IMR-90 (cell line): ENCODE data around the gene C1R. TPM values are rescaled to one million over a fixed set of nuclear protein-coding genes. Genes with fewer than 3 reads are reported as not detected.

ENCODE experiments used
- ATAC-seq: fragments of 200-7000 bp; cut with Tn5 transposase; 2 replicates; pipeline ENCODE4 v1.9.1; 2020; ENCODE audit warnings: low read depth, mild to moderate bottlenecking, moderate library complexity
- BruUV-seq: library from RNA; stranded (reverse); fragments of 400-500 nt; replicated peaks from 2 replicates; lab custom pipeline; 2021; lab: Mats Ljungman, UMichigan
- CTCF ChIA-PET: fragments of 300-600 bp; formaldehyde crosslinking; extraction: SDS; loops from one replicate; lab custom pipeline; 2021; ENCODE audit warnings: antibody characterized with exemption; lab: Yijun Ruan, JAX
- POLR2A ChIA-PET: fragments of 300-600 bp; sonication (Branson Sonifier 250); formaldehyde crosslinking; loops from one replicate; lab custom pipeline; 2022; ENCODE audit warnings: antibody characterized with exemption; ENCODE audit not compliant: unreplicated experiment; lab: Charles Lee
- DNase-seq: peaks from one replicate; pipeline ENCODE4 v3.0.0; 2013
- H2AFZ ChIP-seq: replicated peaks from 2 replicates; pipeline ENCODE3; 2013; ENCODE audit warnings: low read length, mild to moderate bottlenecking; ENCODE audit not compliant: poor library complexity
- H2AK5ac ChIP-seq: 2 replicates; pipeline ENCODE4 v1.6.1; 2013; ENCODE audit warnings: low read depth, low read length, inconsistent platforms
- H2AK9ac ChIP-seq: replicated peaks from 2 replicates; pipeline ENCODE3; 2013; ENCODE audit warnings: mild to moderate bottlenecking, low read depth, low read length, moderate library complexity; ENCODE audit not compliant: poor library complexity
- H2BK120ac ChIP-seq: 2 replicates; pipeline ENCODE4 v1.6.1; 2013; ENCODE audit warnings: low read depth, low read length, inconsistent platforms
- H2BK15ac ChIP-seq: 3 replicates; pipeline ENCODE4 v1.6.1; 2013; ENCODE audit warnings: low read depth, low read length, inconsistent platforms
- H2BK20ac ChIP-seq: 2 replicates; pipeline ENCODE4 v1.6.1; 2013; ENCODE audit warnings: low read depth, mild to moderate bottlenecking, inconsistent platforms, low read length, moderate library complexity
- H2BK5ac ChIP-seq: 2 replicates; pipeline ENCODE4 v1.6.1; 2013; ENCODE audit warnings: mild to moderate bottlenecking, low read depth, low read length, inconsistent platforms; ENCODE audit not compliant: poor library complexity, severe bottlenecking
- H3K14ac ChIP-seq: replicated peaks from 2 replicates; pipeline ENCODE4 v1.6.1; 2013; ENCODE audit warnings: low read depth, low read length, inconsistent platforms
- H3K18ac ChIP-seq: 2 replicates; pipeline ENCODE4 v1.6.1; 2013; ENCODE audit warnings: low read depth, low read length, control low read depth
- H3K23ac ChIP-seq: 2 replicates; pipeline ENCODE4 v1.6.1; 2013; ENCODE audit warnings: low read depth, low read length, inconsistent platforms
- H3K27ac ChIP-seq: 2 replicates; pipeline ENCODE4 v1.5.1; 2013; ENCODE audit warnings: mild to moderate bottlenecking, control low read depth, low read length; ENCODE audit not compliant: insufficient read depth
- H3K27me3 ChIP-seq: 2 replicates; pipeline ENCODE4 v1.6.1; 2013; ENCODE audit warnings: low read length; ENCODE audit not compliant: control insufficient read depth, insufficient read depth
- H3K36me3 ChIP-seq: 2 replicates; pipeline ENCODE4 v1.6.1; 2013; ENCODE audit warnings: low read length, mixed read lengths; ENCODE audit not compliant: control insufficient read depth, insufficient read depth
- H3K4ac ChIP-seq: 2 replicates; pipeline ENCODE4 v1.6.1; 2013; ENCODE audit warnings: low read depth, low read length, inconsistent platforms
- H3K4me1 ChIP-seq: 2 replicates; pipeline ENCODE4 v1.6.1; 2013; ENCODE audit warnings: low read length, mixed read lengths; ENCODE audit not compliant: control insufficient read depth, insufficient read depth
- H3K4me2 ChIP-seq: 2 replicates; pipeline ENCODE4 v1.6.1; 2013; ENCODE audit warnings: low read depth, mild to moderate bottlenecking, control low read depth, low read length, moderate library complexity
- H3K4me3 ChIP-seq: 2 replicates; pipeline ENCODE4 v1.5.1; 2013; ENCODE audit warnings: low read depth, mild to moderate bottlenecking, control low read depth, low read length, moderate library complexity; ENCODE audit not compliant: insufficient read depth
- H3K56ac ChIP-seq: 2 replicates; pipeline ENCODE4 v1.6.1; 2013; ENCODE audit warnings: low read length, inconsistent platforms; ENCODE audit not compliant: insufficient read depth; ENCODE audit errors: extremely low read depth
- H3K79me1 ChIP-seq, 2 experiments: 2 replicates each; pipeline ENCODE4 v1.6.1; 2013; ENCODE audit warnings: low read length in 2 of 2, inconsistent platforms in 1 of 2, low read depth in 1 of 2
- H3K9ac ChIP-seq: 2 replicates; pipeline ENCODE4 v1.6.1; 2013; ENCODE audit warnings: low read depth, low read length, control low read depth
- H3K9me1 ChIP-seq: 2 replicates; pipeline ENCODE4 v1.6.1; 2013; ENCODE audit warnings: low read length, inconsistent platforms; ENCODE audit not compliant: insufficient read depth
- H3K9me3 ChIP-seq: 2 replicates; pipeline ENCODE4 v1.6.1; 2013; ENCODE audit warnings: low read length; ENCODE audit not compliant: control insufficient read depth, insufficient read depth
- H4K20me1 ChIP-seq: 2 replicates; pipeline ENCODE4 v1.6.1; 2013; ENCODE audit warnings: low read length, inconsistent platforms; ENCODE audit not compliant: insufficient read depth
- H4K5ac ChIP-seq: 2 replicates; pipeline ENCODE4 v1.6.1; 2013; ENCODE audit warnings: mild to moderate bottlenecking, low read depth, low read length, control low read depth
- H4K8ac ChIP-seq, 2 experiments: 2 replicates each; pipeline ENCODE4 v1.6.1; 2013; ENCODE audit warnings: low read depth in 2 of 2, low read length in 2 of 2, control low read depth in 1 of 2, inconsistent platforms in 1 of 2
- H4K91ac ChIP-seq: 2 replicates; pipeline ENCODE4 v1.6.1; 2013; ENCODE audit warnings: low read depth, low read length, inconsistent platforms; ENCODE audit not compliant: insufficient read depth
- BHLHE40 ChIP-seq: fragments of 150-350 bp; IDR thresholded peaks from 2 replicates; pipeline ENCODE4 v1.6.1; 2016; ENCODE audit warnings: mild to moderate bottlenecking, low read depth, low read length
- CEBPB ChIP-seq: IDR thresholded peaks from 2 replicates; pipeline ENCODE4 v1.6.1; 2012; ENCODE audit warnings: low read depth, low read length, improper control_type of control experiment
- CHD1 ChIP-seq: IDR thresholded peaks from 2 replicates; pipeline ENCODE4 v1.6.1; 2012; ENCODE audit warnings: low read depth, low read length, improper control_type of control experiment
- FOS ChIP-seq: fragments of 150-350 bp; IDR thresholded peaks from 2 replicates; pipeline ENCODE4 v1.6.1; 2016; ENCODE audit warnings: low read depth, low read length
- MAFK ChIP-seq: IDR thresholded peaks from 2 replicates; pipeline ENCODE4 v1.6.1; 2012; ENCODE audit warnings: low read depth, low read length, improper control_type of control experiment
- MAZ ChIP-seq: IDR thresholded peaks from 2 replicates; pipeline ENCODE4 v1.6.1; 2012; ENCODE audit warnings: low read depth, mild to moderate bottlenecking, low read length, improper control_type of control experiment, moderate library complexity, borderline replicate concordance
- MXI1 ChIP-seq: IDR thresholded peaks from 2 replicates; pipeline ENCODE4 v1.6.1; 2012; ENCODE audit warnings: low read depth, mild to moderate bottlenecking, low read length, moderate library complexity, borderline replicate concordance
- NFE2L2 ChIP-seq: fragments of 150-350 bp; IDR thresholded peaks from 2 replicates; pipeline ENCODE4 v1.6.1; 2016; ENCODE audit warnings: low read depth, mild to moderate bottlenecking, low read length
- POLR2A ChIP-seq: IDR thresholded peaks from 2 replicates; pipeline ENCODE4 v1.6.1; 2012; ENCODE audit warnings: mild to moderate bottlenecking, low read depth, low read length
- RAD21 ChIP-seq: IDR thresholded peaks from 2 replicates; pipeline ENCODE4 v1.6.1; 2012; ENCODE audit warnings: low read length, improper control_type of control experiment
- RCOR1 ChIP-seq: IDR thresholded peaks from 2 replicates; pipeline ENCODE4 v1.6.1; 2012; ENCODE audit warnings: mild to moderate bottlenecking, low read length, improper control_type of control experiment; ENCODE audit not compliant: insufficient replicate concordance
- RFX5 ChIP-seq: IDR thresholded peaks from 2 replicates; pipeline ENCODE4 v1.8.0; 2012; ENCODE audit warnings: low read depth, mild to moderate bottlenecking, low read length, moderate library complexity
- SMC3 ChIP-seq: fragments of 150-350 bp; IDR thresholded peaks from 2 replicates; pipeline ENCODE4 v1.6.1; 2016; ENCODE audit warnings: low read depth, mild to moderate bottlenecking, antibody characterized with exemption, low read length, moderate library complexity
- WGBS, 2 experiments: methylation state at CpG; one replicate each; pipeline versions ENCODE4 v1.1.5 to v1.1.7; 2013; ENCODE audit warnings: missing lambda C conversion rate in 2 of 2; ENCODE audit not compliant: insufficient read length in 1 of 2; ENCODE audit errors: extremely low coverage in 2 of 2; 5-methylcytosine and 5-hydroxymethylcytosine counted together
- dilution Hi-C: fragments of 300-500 bp; cut with HindIII; formaldehyde crosslinking; loops from one replicate; pipeline ENCODE4 v1.14.3; 2018; ENCODE audit warnings: low sequenced_read_pairs; ENCODE audit not compliant: unreplicated experiment
- in situ Hi-C: fragments of 300-500 bp; cut with MboI; formaldehyde crosslinking; loops from 3 replicates; pipeline ENCODE4 v1.14.3; 2019; ENCODE audit warnings: low sequenced_read_pairs, inconsistent platforms, mixed read lengths
- intact Hi-C: fragments of 100-400 bp; cut with micrococcal nuclease; formaldehyde crosslinking; loops from 2 replicates; pipeline ENCODE4 v1.10.0; 2022
- polyA plus RNA-seq, 3 experiments: library from polyadenylated mRNA; depleted of rRNA; stranded (reverse); fragments of >200 nt; gene quantifications; 2 replicates each; pipeline ENCODE4 v1.2.3, GENCODE V29; 2012; ENCODE audit warnings: low replicate concordance in 1 of 3
- total RNA-seq: library from RNA; depleted of rRNA; stranded (reverse); fragments of >200 nt; gene quantifications from 2 replicates; pipeline ENCODE4 v1.2.3, GENCODE V29; 2012
- TF ChIP-seq, protein P1 (sequence below): fragments of 150-350 bp; IDR thresholded peaks from 2 replicates; pipeline ENCODE4 v1.6.1; 2016; ENCODE audit warnings: low read depth, mild to moderate bottlenecking, low read length, moderate library complexity, borderline replicate concordance
- TF ChIP-seq, protein P2 (sequence below): fragments of 150-350 bp; IDR thresholded peaks from 2 replicates; pipeline ENCODE4 v1.6.1; 2017; ENCODE audit warnings: mild to moderate bottlenecking, antibody characterized with exemption, low read length, low read depth
- TF ChIP-seq, protein P3 (sequence below): conservative IDR thresholded peaks from 2 replicates; pipeline ENCODE4 v1.5.1; 2012; ENCODE audit warnings: mild to moderate bottlenecking, low read depth, low read length, improper control_type of control experiment

C1R gene
- total and polyA plus RNA-seq, 2 of the 4 experiments (the other 2 are of a cell fraction) = 38.4 to 165 TPM

DNA sequence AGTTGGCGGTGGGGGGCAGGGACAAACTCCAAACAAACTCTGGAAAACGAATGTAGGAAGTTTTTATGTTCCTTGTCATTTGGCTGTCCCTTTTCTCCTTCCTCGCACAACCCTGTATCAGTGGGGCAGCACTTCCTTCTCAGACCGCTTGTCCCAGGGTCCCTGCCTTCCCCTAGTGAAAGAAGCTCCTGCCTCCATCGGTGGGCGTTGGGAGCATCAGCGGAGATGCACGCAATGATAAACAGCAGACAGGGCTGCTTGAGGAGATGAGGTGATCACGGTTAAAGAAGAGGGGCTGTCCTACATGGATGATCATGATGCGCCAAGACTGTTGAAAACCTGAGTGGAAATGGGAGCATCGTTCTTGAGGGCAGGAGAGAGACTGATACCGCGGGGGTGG, 31.1 kb downstream of the C1R start:
- H2BK20ac ChIP-seq = peak overlapping the region; percentile 83
- in situ Hi-C loops = loop anchor here (5.0 to 25.0 kb wide), 2 partner anchors 51 to 576 kb away; no protein-coding TSS in a partner anchor
- H3K9ac ChIP-seq = peak overlapping the region; percentile 82
- no peaks in the 10 kb centered on the region for H4K20me1 ChIP-seq
- peaks cover 7% of the 10 kb centered on the region for H3K4me1 ChIP-seq
- peak overlapping the region; percentile 80 to 91 for H4K8ac ChIP-seq
- intact Hi-C loops = loop anchor here (2.0 kb wide), 1 partner anchor 578 kb away; no protein-coding TSS in a partner anchor
- peak overlapping the region; percentile 74 for H3K4me2 ChIP-seq
- TF ChIP-seq, protein P1, sequence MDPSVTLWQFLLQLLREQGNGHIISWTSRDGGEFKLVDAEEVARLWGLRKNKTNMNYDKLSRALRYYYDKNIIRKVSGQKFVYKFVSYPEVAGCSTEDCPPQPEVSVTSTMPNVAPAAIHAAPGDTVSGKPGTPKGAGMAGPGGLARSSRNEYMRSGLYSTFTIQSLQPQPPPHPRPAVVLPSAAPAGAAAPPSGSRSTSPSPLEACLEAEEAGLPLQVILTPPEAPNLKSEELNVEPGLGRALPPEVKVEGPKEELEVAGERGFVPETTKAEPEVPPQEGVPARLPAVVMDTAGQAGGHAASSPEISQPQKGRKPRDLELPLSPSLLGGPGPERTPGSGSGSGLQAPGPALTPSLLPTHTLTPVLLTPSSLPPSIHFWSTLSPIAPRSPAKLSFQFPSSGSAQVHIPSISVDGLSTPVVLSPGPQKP = no peak
- no peak for TF ChIP-seq CHD1
- TF ChIP-seq MAFK = no peak
- TF ChIP-seq RCOR1 = no peak
- TF ChIP-seq NFE2L2 = no peak
- TF ChIP-seq FOS = no peak
- TF ChIP-seq RFX5 = no peak
- TF ChIP-seq, protein P2, sequence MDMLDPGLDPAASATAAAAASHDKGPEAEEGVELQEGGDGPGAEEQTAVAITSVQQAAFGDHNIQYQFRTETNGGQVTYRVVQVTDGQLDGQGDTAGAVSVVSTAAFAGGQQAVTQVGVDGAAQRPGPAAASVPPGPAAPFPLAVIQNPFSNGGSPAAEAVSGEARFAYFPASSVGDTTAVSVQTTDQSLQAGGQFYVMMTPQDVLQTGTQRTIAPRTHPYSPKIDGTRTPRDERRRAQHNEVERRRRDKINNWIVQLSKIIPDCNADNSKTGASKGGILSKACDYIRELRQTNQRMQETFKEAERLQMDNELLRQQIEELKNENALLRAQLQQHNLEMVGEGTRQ = no peak
- TF ChIP-seq RAD21 = no peak
- no peak for TF ChIP-seq MXI1
- TF ChIP-seq BHLHE40 = no peak
- no peak for TF ChIP-seq SMC3
- TF ChIP-seq CEBPB = no peak
- TF ChIP-seq POLR2A = no peak
- no peak for TF ChIP-seq MAZ
- TF ChIP-seq, protein P3, sequence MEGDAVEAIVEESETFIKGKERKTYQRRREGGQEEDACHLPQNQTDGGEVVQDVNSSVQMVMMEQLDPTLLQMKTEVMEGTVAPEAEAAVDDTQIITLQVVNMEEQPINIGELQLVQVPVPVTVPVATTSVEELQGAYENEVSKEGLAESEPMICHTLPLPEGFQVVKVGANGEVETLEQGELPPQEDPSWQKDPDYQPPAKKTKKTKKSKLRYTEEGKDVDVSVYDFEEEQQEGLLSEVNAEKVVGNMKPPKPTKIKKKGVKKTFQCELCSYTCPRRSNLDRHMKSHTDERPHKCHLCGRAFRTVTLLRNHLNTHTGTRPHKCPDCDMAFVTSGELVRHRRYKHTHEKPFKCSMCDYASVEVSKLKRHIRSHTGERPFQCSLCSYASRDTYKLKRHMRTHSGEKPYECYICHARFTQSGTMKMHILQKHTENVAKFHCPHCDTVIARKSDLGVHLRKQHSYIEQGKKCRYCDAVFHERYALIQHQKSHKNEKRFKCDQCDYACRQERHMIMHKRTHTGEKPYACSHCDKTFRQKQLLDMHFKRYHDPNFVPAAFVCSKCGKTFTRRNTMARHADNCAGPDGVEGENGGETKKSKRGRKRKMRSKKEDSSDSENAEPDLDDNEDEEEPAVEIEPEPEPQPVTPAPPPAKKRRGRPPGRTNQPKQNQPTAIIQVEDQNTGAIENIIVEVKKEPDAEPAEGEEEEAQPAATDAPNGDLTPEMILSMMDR = no peak
- peak overlapping the region; percentile 99 for H2AK5ac ChIP-seq
- 71% methylated on average over 7 of the region's 13 CpGs; no CpG with 5 or more reads in 1 of the 2 experiments for WGBS, 2 experiments
- H3K9me1 ChIP-seq = peaks cover 9% of the 10 kb centered on the region
- no TSS peak for BruUV-seq
- ATAC-seq (no peak), DNase-seq (no peak)
- peaks cover 19% of the 10 kb centered on the region for H3K36me3 ChIP-seq
- dilution Hi-C loops = no loop called here
- ChIA-PET POLR2A (interaction anchor here (0.6 to 0.9 kb wide), 3 partner anchors 33 to 52 kb away, joined by 3 read pairs; no protein-coding TSS in a partner anchor), CTCF (interaction anchor here (0.8 to 2.3 kb wide), 7 partner anchors 29 to 84 kb away, joined by 3 to 9 read pairs (median 6); no protein-coding TSS in a partner anchor)
- peak overlapping the region; percentile 90 for H3K27ac ChIP-seq
- peak overlapping the region; percentile 94 for H2AFZ ChIP-seq
- peak overlapping the region; percentile 89 for H2BK5ac ChIP-seq
- peak overlapping the region; percentile 96 for H3K4ac ChIP-seq
- H2BK15ac ChIP-seq = peak overlapping the region; percentile 90; the same call in 2 of the 3 replicates
- peak overlapping the region; percentile 94 for H2BK120ac ChIP-seq
- H3K9me3 ChIP-seq = no peaks in the 10 kb centered on the region
- peak overlapping the region; percentile 82 for H4K5ac ChIP-seq
- H3K56ac ChIP-seq = peak overlapping the region; percentile 92
- peak overlapping the region; percentile 44 for H3K4me3 ChIP-seq
- peak overlapping the region; percentile 88 for H3K18ac ChIP-seq
- H3K79me1 ChIP-seq = peaks cover 4 to 10% of the 10 kb centered on the region in 2 experiments; a peak in 3 of 4 replicates
- H3K23ac ChIP-seq = peak overlapping the region; percentile 90
- H3K14ac ChIP-seq = peak overlapping the region; percentile 97
- no peaks in the 10 kb centered on the region for H3K27me3 ChIP-seq
- peak overlapping the region; percentile 93 for H2AK9ac ChIP-seq
- peak overlapping the region; percentile 98 for H4K91ac ChIP-seq
